ENCODE results near the gene GNB1. TPM values are rescaled to one million over a fixed set of nuclear protein-coding genes. Genes with fewer than 3 reads are reported as not detected.

GNB1 gene
- total RNA-seq, 6 donors from 2014 or later = 126 to 386 (median 173) TPM

- Histone ChIP-seq H3K27ac (peak overlapping the region; percentile 67 to 88 (median 75)), H3K9me3 (no peaks in the 10 kb centered on the region), H3K4me1 (peaks cover 17 to 41% (median 29%) of the 10 kb centered on the region in 4 donors), H3K36me3 (peaks cover 33 to 97% (median 73%) of the 10 kb centered on the region in 4 donors), H3K4me3 (no peak overlapping the region), H3K27me3 (no peaks in the 10 kb centered on the region)
- DNase-seq (peak in 1 of 2 donors; percentile 77), ATAC-seq (ENCODE audit: low FRiP score in 2 of 2) (no peak)
- 91 to 96% methylated on average over 29 to 37 of the region's 37 CpGs for WGBS, 2 donors
- TF ChIP-seq CTCF (IDR thresholded peaks at IDR 0.05) = no peak
Observed at GRCh38 chr1:1759456-1760344, 131.2 kb downstream of the GNB1 start.

DNA sequence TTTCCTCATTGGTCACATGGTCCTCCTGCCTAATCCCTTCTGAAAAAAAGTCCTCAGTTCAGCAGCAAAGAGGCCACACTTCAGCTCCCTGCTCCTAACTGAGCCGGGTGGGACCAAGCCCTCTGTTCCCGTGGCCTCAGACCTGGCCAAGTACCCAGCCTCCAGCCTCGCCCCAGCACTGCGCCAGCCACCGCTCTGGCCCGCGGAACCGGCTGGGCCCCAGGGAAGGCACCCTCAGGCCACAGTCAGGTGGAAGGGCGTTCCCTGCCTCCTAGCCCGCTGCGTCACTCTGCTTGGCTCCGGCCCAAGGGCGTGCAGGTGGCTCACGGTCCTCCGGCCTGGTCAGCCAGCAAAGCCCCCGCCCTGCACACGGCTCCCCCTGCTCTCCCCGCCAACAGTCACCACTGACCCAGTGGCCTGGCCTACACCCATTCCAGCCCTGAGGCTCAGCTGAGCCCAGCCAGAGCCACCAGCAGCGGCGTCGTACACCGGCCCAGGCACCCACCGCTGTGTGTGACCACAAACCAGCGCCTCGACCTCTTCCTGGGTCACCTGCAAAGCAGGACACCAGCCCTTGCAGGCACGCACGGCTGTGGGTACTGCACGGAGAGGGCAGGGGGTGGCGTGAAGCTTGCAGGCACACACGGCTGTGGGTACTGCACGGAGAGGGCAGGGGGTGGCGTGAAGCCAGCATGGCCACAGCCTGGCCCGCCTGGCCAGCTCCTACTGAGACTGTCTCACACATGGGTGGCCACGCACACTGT, 132.0 kb downstream of the GNB1 start:
- Histone ChIP-seq H3K9me3 (no peaks in the 10 kb centered on the region), H3K36me3 (peaks cover 31 to 97% (median 77%) of the 10 kb centered on the region in 4 donors), H3K4me3 (no peak overlapping the region), H3K4me1 (peaks cover 13 to 33% (median 24%) of the 10 kb centered on the region in 4 donors), H3K27me3 (no peaks in the 10 kb centered on the region), H3K27ac (peak overlapping the region; percentile 67 to 88 (median 75))
- WGBS, 2 donors = 58 to 94% methylated on average over 7 to 18 of the region's 34 CpGs
- TF ChIP-seq POLR2A (IDR thresholded peaks at IDR 0.05) = peak in 1 of 4 donors; percentile 54
- peak; percentile 37 to 63 for TF ChIP-seq POLR2AphosphoS5 (IDR thresholded peaks at IDR 0.05)
- TF ChIP-seq EP300 (IDR thresholded peaks at IDR 0.05) = no peak
- TF ChIP-seq CTCF (IDR thresholded peaks at IDR 0.05) = no peak
- DNase-seq (peak; percentile 94 to 95), ATAC-seq (ENCODE audit: low FRiP score in 2 of 2) (peak; percentile 72 to 94)

- Histone ChIP-seq H3K9me3 (no peaks in the 10 kb centered on the region), H3K36me3 (peaks cover 38 to 97% (median 81%) of the 10 kb centered on the region in 4 donors), H3K27ac (peak overlapping the region; percentile 67 to 88 (median 75)), H3K27me3 (no peaks in the 10 kb centered on the region), H3K4me1 (peaks cover 13 to 30% (median 23%) of the 10 kb centered on the region in 4 donors), H3K4me3 (no peak overlapping the region)
- peak; percentile 57 to 81 for DNase-seq
- TF ChIP-seq CTCF (IDR thresholded peaks at IDR 0.05) (no peak), EP300 (IDR thresholded peaks at IDR 0.05) (no peak), POLR2A (IDR thresholded peaks at IDR 0.05) (no peak), POLR2AphosphoS5 (IDR thresholded peaks at IDR 0.05) (no peak)
- WGBS, 2 donors = 88 to 90% methylated on average over 16 to 27 of the region's 27 CpGs
- ATAC-seq (ENCODE audit: low FRiP score in 2 of 2) = no peak
Observed at GRCh38 chr1:1758059-1758621, 132.7 kb downstream of the GNB1 start.

DNA sequence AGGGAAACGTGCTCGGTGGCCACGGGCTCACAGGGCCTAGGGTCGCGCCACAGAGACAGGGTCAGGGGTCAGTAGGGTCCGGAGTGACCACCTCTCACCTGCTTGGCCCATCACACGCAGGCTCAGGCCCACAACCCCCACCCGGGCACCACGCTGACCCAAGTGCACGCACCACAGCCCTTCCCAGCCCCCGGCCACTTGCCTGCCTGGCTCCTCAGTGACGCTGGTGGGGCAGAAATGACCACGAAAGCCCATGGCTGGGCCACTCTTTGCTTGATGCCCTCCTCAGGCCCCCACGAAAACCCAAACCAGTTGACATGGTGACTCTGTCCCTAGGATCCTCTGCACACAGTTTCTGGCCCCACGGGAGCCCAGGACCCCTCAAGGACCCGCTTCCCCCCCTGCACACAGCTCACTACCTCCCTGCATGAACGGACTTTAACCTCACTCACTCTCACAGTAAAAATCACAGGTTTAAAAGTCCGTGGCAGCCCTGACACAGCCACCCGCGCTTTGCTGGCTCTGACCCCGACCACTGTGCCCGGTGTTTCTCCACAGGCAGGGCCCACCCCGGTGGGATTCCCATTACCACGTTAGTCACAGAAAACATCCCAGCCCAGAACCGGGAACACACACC, 133.3 kb downstream of the GNB1 start:
- no peaks in the 10 kb centered on the region for H3K27me3 ChIP-seq
- peak overlapping the region; percentile 67 to 88 (median 75) for H3K27ac ChIP-seq
- TF ChIP-seq EP300 (IDR thresholded peaks at IDR 0.05) (no peak), CTCF (IDR thresholded peaks at IDR 0.05) (no peak), POLR2A (IDR thresholded peaks at IDR 0.05) (no peak), POLR2AphosphoS5 (IDR thresholded peaks at IDR 0.05) (no peak)
- ATAC-seq (ENCODE audit: low FRiP score in 2 of 2) = no peak
- peak in 1 of 2 donors; percentile 51 for DNase-seq
- H3K4me1 ChIP-seq = peaks cover 13 to 30% (median 23%) of the 10 kb centered on the region in 4 donors
- H3K9me3 ChIP-seq = no peaks in the 10 kb centered on the region
- H3K4me3 ChIP-seq = no peak overlapping the region
- WGBS, 2 donors = 92 to 95% methylated on average over 11 to 25 of the region's 25 CpGs
- H3K36me3 ChIP-seq = peaks cover 40 to 95% (median 84%) of the 10 kb centered on the region in 4 donors

Measured in upper lobe of left lung (tissue), 6 donors.